NOMO-1 treated with DMSO at 0.1 percent for 48 hours (cell line): ENCODE data around the gene RTN4.
"Not testable (repeated sequence)": the region's sequence is repeated elsewhere in the genome, so short reads cannot be mapped to it uniquely, and the experiment has no call there.

Experiments
- DNase-seq: peaks from one replicate; lab custom pipeline; 2025; ENCODE audit not compliant: unreplicated experiment; lab: John Stamatoyannopoulos, UW

Gene RTN4

DNA sequence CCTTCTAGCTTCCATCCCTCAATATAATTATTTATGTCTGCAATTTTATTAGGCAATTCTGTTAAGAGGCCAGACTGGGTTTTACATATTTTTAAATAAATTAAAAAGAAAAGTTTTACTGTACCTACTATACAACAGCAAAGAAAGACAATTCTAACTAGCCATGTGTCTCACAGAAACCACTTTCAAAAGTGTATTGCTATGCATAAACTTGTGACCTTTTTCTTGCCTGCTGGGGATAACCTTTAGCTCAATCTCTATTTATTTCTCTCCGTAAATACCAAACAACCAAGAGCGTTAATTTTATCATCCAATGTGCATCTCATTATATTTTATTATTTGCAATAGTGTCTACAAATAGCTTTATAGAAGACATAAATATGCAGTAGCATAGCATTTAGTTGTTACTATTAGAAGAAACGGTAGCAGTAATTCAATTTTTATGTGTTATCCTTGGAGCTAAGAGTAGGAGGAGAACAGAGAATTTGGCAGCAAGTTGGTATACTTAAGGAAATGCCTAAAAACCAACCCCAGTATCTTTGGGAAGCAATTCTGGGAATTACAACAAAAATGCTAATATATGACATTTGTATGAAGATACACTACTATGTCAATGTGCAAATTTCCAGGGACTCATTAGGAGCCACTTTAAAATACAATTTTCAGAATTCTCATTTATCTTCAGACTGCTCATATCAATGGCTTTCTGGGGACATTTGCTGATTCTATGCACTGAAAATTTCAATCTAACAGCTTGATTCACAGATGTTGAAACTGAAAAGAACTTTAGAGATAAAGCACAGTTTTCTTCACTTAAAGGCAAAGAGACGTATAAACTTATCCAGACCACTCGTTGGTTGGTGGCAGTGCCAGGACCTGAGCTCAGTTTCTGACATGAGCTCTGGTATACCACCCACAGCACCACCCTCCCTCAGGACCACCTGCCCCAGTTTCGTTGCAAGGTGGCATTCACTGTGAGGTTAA, 23.0 kb upstream of the RTN4 start:
- no peak for DNase-seq

GRCh38 chr2:55063713-55064323, 13.6 kb upstream of the RTN4 start:
- no peak for DNase-seq

- no peak for DNase-seq
Measured at GRCh38 chr2:55063226-55063625, 13.0 kb upstream of the RTN4 start.

DNA sequence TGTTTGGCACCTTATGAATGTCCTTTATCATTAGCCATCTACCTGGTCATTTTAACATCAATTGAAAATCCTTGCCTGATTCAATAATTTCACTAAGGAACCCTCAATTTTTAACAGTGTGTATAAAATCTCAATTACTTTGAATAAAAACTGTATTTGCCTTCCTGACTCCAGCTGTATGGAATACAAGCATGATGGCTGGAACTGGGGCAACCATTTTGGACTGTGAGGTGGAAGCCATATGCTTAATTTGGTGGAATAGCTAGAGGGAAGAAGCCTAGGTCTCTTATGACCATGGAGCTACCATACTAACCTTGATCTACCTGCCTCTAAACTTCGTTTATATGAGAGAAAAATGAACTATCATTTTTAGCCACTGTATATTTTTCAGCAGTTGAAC, 12.5 kb upstream of the RTN4 start:
- no peak for DNase-seq

DNA sequence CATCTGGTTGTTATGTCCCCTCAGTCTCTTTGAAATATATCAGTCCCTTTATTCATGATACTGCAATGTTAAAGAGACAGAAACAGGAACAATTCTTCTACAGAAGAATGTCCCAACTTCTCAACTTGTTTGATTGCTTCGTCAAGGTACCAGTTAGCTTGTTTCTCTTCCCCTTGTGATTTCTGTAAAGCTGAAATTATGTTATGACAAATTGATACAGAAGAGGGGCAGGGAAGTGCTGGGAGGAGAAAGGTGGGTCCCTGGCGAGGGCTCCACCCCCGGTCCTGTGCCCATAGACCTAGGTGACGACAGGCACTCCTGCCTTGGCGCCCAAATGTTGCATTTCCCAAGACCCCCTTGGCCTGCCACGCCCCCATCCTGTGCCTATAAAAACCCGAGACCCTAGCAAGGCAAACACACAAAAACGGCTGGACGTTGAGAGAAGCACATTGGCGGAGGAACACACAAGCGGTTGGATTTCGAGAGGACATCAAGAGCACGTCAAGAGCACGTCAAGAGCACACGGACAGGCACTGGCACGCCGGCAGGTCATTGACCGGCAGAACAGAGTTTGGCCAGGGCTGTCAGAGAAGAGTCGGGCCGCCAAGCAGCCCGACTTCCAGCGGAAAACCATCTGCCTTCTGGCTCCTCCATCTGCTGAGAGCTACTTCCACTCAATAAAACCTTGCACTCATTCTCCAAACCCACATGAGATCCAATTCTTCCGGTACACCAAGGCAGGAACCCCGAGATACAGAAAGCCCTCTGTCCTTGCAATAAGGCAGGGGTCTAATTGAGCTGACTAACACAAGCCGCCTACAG, 11.5 kb upstream of the RTN4 start:
- peak; percentile 87 for DNase-seq

- no peak for DNase-seq
Measured at GRCh38 chr2:55059793-55060192, 9.5 kb upstream of the RTN4 start.

- no peak for DNase-seq
Measured at GRCh38 chr2:55057474-55057873, 7.2 kb upstream of the RTN4 start.

DNA sequence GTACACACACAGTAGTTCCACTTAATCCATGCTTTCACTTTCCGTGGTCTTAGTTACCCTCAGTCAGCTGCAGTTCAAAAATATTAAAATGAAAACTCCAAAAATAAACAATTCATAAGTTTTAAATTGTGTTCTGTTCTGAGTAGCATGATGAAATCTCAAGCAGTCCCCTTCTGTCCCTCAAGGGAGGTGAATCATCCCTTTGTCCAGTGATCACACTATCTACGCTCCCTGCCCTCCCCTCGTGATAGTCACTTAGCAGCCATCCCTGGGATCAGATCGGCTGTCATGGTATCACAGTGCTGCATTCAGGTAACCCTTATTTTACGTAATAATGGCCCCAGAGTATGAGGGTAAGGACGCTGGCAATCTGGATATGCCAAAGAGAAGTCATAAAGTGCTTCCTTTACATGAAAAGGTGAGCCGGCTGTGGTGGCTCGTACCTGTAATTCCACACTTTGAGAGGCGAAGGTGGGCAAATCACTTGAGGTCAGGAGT, 5.8 kb upstream of the RTN4 start:
- DNase-seq, result no peak

- no peak for DNase-seq
Measured at GRCh38 chr2:55054106-55054875, 4.0 kb upstream of the RTN4 start.

GRCh38 chr2:55053225-55053624, 3.0 kb upstream of the RTN4 start:
- not testable (repeated sequence) for DNase-seq

- DNase-seq, result peak; percentile 64
Measured at GRCh38 chr2:55052129-55053061, 2.1 kb upstream of the RTN4 start.

DNA sequence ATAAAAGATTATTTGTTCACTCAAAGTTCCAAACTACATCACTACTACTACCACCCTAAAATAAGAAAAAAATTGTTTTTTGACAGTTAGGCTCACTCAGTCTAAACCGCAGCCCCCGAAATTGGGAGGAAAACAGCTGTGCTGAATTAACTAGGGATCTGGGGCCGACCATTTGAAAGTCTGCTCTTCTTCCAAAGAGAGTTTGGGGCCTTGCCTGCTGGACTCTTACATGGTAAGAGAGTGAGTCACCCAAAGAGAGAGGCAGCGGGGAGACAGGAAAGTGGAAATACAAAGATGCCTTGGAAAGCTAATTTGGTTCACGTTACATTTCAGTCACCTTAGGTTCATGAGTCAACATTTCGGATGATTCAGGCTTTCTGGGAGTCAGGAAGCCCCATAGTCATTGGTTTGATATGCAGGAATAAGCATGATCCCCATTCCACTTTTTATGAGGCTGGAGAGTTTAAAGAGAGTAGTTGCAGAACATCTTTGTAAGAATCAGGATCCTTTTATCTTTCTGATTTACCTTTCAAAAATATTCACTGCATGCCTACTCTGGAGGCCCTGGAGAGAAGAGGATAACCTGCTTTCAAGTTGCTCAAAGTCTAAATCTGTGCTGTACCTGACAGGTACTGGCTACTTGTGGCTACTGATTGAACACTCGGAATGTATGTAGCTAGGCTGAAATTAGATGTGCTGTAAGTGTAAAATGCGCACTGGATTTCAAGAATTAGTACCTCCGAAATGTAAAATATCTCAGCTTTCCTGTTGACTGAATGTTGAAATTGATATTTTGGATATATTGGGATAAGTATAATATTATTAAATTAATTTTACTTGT, 995 bp upstream of the RTN4 start:
- DNase-seq, result peak; percentile 48

GRCh38 chr2:55049821-55050099, 491 bp downstream of the RTN4 start:
- DNase-seq, result no peak

GRCh38 chr2:55049043-55049820, 1.0 kb downstream of the RTN4 start:
- peak; percentile 71 for DNase-seq

DNA sequence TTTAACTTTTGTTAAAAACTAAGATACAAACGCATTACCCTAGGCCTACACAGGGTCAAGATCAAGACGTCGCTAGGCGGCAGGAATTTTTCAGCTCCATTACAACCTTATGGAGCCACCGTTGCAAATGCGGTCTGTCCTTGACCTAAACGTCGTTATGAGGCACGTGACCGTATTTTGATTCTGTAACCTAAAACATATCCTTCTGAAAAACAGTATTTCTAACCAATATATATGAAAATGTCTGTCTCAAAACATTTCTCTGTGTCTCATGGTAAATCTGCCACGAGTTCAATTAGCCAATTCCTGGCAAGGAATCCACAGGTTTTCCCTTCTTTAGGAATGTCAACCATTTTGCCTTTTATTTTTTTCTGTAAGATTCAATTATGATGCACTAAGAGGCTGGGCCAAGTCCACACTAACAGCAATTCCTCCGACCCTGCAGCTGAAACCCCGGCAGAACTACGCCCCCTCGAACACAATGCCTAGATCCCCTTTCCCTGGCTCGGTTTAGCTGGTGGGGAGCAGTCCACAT, 1.7 kb downstream of the RTN4 start:
- peak; percentile 38 for DNase-seq

GRCh38 chr2:55047677-55048299, 2.5 kb downstream of the RTN4 start:
- DNase-seq, result peak; percentile 87

GRCh38 chr2:55045780-55046179, 4.5 kb downstream of the RTN4 start:
- DNase-seq, result no peak
